WI38 (cell line): ENCODE measurements around the gene MT1E.
"Not testable (repeated sequence)": the region's sequence is repeated elsewhere in the genome, so short reads cannot be mapped to it uniquely, and the experiment has no call there.

Experiments
- H3K4me3 ChIP-seq: 2 replicates; pipeline ENCODE4 v1.5.1; 2011; ENCODE audit warnings: low read depth, mild to moderate bottlenecking, control low read depth, low read length
- TF ChIP-seq, protein P1 (sequence below): IDR thresholded peaks from 2 replicates; pipeline ENCODE4 v1.5.1; 2012; ENCODE audit warnings: low read depth, mild to moderate bottlenecking, control low read depth, low read length

MT1E gene

DNA sequence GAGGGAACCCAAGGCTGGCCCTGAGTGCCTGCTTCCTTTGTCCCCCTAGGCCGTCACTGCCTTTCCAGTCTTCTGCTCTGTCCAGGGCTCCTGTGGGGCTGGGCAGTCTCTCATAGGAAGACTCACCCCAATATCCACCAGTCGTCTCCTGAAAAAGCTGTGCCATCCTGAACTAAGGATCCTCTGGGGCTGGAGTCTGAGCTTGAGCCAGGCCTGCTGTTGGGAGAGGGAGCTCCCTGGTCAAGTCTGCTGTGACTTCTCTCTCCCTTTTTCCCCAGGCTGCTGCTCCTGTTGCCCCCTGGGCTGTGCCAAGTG lies 45.0 kb downstream of the MT1E start:
- TF ChIP-seq, protein P1, sequence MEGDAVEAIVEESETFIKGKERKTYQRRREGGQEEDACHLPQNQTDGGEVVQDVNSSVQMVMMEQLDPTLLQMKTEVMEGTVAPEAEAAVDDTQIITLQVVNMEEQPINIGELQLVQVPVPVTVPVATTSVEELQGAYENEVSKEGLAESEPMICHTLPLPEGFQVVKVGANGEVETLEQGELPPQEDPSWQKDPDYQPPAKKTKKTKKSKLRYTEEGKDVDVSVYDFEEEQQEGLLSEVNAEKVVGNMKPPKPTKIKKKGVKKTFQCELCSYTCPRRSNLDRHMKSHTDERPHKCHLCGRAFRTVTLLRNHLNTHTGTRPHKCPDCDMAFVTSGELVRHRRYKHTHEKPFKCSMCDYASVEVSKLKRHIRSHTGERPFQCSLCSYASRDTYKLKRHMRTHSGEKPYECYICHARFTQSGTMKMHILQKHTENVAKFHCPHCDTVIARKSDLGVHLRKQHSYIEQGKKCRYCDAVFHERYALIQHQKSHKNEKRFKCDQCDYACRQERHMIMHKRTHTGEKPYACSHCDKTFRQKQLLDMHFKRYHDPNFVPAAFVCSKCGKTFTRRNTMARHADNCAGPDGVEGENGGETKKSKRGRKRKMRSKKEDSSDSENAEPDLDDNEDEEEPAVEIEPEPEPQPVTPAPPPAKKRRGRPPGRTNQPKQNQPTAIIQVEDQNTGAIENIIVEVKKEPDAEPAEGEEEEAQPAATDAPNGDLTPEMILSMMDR = no peak
- H3K4me3 ChIP-seq = no peak overlapping the region

DNA sequence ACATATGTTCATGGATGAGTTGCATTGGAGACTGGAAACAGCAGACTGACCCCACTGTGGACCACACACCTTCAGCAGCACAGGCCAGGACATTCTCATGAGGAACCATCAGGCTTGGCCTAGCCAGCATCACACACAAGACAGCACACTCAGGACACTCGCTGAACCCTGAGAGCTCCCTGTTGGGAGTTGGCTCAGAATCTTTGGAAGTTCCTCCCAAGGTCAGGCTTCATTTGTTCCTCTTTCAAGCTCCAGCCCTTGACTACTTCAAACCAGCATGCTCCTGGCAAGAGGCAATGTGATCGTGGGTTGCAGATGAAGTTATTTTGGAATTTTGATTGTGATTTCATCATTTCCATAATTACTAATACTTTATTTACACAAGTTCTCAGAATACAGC lies 46.1 kb downstream of the MT1E start:
- H3K4me3 ChIP-seq = not testable (repeated sequence)

DNA sequence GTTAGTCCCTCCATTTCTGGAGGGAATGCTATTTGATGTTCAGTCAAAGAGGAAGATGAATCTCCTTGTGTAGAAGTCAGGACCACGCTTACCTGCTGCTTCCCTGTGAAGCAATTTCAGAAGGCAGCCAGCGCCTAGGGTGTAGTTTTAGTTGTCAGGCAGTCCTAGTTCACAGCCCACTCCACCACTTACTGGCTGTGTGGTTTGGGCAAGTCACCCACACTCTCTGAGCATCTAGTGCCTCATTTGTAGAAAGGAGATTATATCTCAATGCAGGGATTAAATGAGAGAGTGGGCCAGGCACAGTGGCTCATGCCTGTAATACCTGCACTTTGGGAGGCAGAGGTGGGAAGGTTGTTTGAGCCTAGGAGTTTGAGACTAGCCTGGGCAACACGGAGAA lies 46.6 kb downstream of the MT1E start:
- not testable (repeated sequence) for H3K4me3 ChIP-seq

DNA sequence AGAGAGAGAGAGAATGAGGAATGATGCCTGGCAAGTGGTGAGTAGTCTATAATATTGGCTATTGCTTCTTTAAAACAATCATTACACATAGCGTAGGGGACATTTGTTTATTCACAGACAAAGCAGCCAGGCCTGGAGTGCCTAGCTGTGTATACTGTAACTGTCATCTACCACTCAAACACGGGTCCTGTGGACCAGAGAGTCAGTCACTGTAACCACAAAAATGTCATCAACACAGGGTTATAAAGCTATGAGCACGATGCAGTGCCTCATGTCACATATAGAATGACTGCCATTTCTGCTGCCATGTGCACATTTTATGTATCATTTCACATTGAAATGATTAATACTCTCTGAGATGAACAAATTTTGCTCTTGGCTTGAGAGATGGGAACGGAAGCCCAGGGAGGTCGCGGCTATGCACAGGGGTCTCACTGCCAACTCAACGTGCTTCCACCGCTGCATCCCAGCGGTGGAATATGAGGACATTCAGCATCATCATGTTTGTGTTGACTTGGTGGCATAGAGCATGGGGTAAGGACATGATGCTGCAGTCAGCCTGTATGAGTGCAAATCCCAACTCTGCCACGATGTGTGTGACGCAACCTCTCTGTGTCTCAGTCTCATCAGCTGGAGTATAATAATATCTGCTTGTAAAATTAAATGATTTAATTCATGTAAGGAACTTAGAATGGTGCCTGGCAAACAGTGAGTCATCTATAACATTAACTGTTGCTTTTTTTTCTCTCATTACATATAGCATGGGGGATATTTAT lies 47.4 kb downstream of the MT1E start:
- TF ChIP-seq, protein P1 = no peak
- H3K4me3 ChIP-seq = no peak overlapping the region

DNA sequence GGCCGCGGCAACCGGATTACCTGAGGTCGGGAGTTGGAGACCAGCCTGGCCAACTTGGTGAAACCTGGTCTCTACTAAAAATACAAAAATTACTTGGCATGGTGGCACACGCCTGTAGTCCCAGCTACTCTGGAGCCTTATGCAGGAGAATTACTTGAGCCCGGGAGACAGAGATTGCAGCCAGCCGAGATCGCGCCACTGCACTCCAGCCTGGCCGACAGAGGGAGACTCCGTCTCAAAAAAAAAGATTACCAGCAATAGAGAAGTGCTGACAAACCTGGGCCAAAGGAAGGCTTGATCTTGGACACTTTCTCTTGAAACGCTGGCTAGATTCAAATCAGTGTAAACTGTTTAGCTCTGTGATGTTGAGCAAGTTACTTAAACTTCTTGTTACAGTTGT lies 48.3 kb downstream of the MT1E start:
- H3K4me3 ChIP-seq = no peak overlapping the region

DNA sequence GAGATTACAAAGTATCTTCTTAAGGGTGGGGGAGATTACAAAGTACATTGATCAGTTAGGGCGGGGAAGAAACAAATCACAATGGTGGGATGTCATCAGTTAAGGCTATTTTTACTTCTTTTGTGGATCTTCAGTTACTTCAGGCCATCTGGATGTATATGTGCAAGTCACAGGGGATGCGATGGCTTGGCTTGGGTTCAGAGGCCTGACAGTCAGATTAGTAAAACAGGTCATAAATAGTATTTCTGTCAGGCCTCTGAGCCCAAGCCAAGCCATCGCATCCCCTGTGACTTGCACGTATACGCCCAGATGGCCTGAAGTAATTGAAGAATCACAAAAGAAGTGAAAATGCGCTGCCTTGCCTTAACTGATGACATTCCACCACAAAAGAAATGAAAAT lies 49.0 kb downstream of the MT1E start:
- H3K4me3 ChIP-seq = not testable (repeated sequence)

More for the DNA sequence above, 48.3 kb downstream of the MT1E start:
- TF ChIP-seq, protein P1 = no peak

DNA sequence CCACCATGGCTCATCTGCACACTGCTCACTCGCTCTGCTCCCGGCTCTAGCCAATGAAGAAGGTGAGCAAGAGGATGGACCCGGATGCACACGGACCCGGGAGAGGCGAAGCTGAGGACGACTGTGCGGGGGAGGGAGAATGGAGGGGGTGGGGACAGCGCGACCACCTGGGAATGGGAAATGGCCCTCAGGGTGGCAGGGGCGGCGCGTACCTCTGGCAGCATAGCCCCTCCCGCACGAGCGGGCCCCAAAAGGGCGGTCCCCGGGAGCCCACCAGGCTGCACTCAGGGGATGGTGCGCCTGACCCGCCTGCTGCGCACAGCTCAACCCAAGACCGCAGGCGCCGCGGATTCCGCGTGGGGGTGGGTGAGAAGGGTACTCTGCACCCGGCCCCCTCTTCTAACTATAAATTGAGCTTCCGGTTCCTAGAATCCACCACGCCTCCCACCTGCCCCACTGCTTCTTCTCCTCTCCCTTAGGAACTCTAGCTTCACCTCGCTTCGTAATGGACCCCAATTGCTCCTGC lies 50.2 kb downstream of the MT1E start:
- TF ChIP-seq, protein P1 = no peak
- no peak overlapping the region for H3K4me3 ChIP-seq
